Measurements from ENCODE around the gene COX10.

GRCh38 chr17:14032234-14032633, 37.1 kb upstream of the COX10 start:
- TF ChIP-seq CTCF (IDR thresholded peaks at IDR 0.05): no peak
- TF ChIP-seq POLR2A (IDR thresholded peaks at IDR 0.05; ENCODE audit: low read depth): no peak
- TF ChIP-seq POLR2AphosphoS5 (IDR thresholded peaks at IDR 0.05): no peak
- TF ChIP-seq EP300 (IDR thresholded peaks at IDR 0.05): no peak

Data from esophagus muscularis mucosa (tissue), 4 donors.